Islet of Langerhans (tissue), 1 donor: Measurements from ENCODE around the gene SLC12A9.

Source experiments
- FAIRE-seq: peaks from one replicate; lab custom pipeline; 2011; peaks lifted over from hg19 to GRCh38; lab: Jason Lieb, UNC

The SLC12A9 gene

GRCh38 chr7:100864263-100864845 lies 11.8 kb downstream of the SLC12A9 start:
- no peak for FAIRE-seq

GRCh38 chr7:100865372-100865911 lies 12.9 kb downstream of the SLC12A9 start:
- no peak for FAIRE-seq

GRCh38 chr7:100865938-100866728 lies 13.6 kb downstream of the SLC12A9 start:
- FAIRE-seq: no peak

- no peak for FAIRE-seq
Measured at GRCh38 chr7:100866729-100867039, 14.2 kb downstream of the SLC12A9 start.

- FAIRE-seq: no peak
Measured at GRCh38 chr7:100867040-100867775, 14.7 kb downstream of the SLC12A9 start, which contains the start of gene TRIP6. TSS of gene TRIP6 (plus strand) at chr7:100867387. CDS start at chr7:100867498, 111 bp downstream.

GRCh38 chr7:100867776-100868485 lies 15.4 kb downstream of the SLC12A9 start:
- no peak for FAIRE-seq

GRCh38 chr7:100873599-100874299 lies 21.2 kb downstream of the SLC12A9 start:
- no peak for FAIRE-seq

GRCh38 chr7:100874300-100874576 lies 21.7 kb downstream of the SLC12A9 start:
- no peak for FAIRE-seq

- FAIRE-seq: peak; percentile 17
Measured at GRCh38 chr7:100874577-100875355, 22.3 kb downstream of the SLC12A9 start, which contains the start of gene SRRT. TSS of gene SRRT (plus strand) at chr7:100875103. CDS start at chr7:100875591, 488 bp downstream.

GRCh38 chr7:100875356-100875751 lies 22.8 kb downstream of the SLC12A9 start:
- FAIRE-seq: no peak

- FAIRE-seq: no peak
Measured at GRCh38 chr7:100878013-100878412, 25.5 kb downstream of the SLC12A9 start.

- no peak for FAIRE-seq
Measured at GRCh38 chr7:100878685-100879084, 26.2 kb downstream of the SLC12A9 start.

- no peak for FAIRE-seq
Measured at GRCh38 chr7:100879685-100880261, 27.3 kb downstream of the SLC12A9 start.

GRCh38 chr7:100880645-100881044 lies 28.1 kb downstream of the SLC12A9 start:
- FAIRE-seq: no peak

- no peak for FAIRE-seq
Measured at GRCh38 chr7:100881136-100881535, 28.6 kb downstream of the SLC12A9 start.

- no peak for FAIRE-seq
Measured at GRCh38 chr7:100882201-100882600, 29.7 kb downstream of the SLC12A9 start.

- no peak for FAIRE-seq
Measured at GRCh38 chr7:100882785-100883526, 30.4 kb downstream of the SLC12A9 start.

- no peak for FAIRE-seq
Measured at GRCh38 chr7:100884736-100885439, 32.4 kb downstream of the SLC12A9 start.

GRCh38 chr7:100885440-100886141 lies 33.1 kb downstream of the SLC12A9 start:
- FAIRE-seq: no peak
